ENCODE results near the gene MBOAT2.
"Not testable (repeated sequence)": the region's sequence is repeated elsewhere in the genome, so short reads cannot be mapped to it uniquely, and the experiment has no call there.

- TF ChIP-seq CTCF, POLR2A (IDR thresholded peaks at IDR 0.05): not testable (repeated sequence)
These were observed 30.9 kb downstream of the MBOAT2 start for GRCh38 chr2:8972535-8972934.

All from body of pancreas (tissue), 4 donors.